ENCODE data around the gene JPH3. TPM values are rescaled to one million over a fixed set of nuclear protein-coding genes. Genes with fewer than 3 reads are reported as not detected.

The JPH3 gene
- total and polyA plus RNA-seq, 10 of the 15 experiments (the other 5 are each of a cell fraction or from before 2014, with no cell fraction given), result 0.05 TPM; not detected in 9

DNA sequence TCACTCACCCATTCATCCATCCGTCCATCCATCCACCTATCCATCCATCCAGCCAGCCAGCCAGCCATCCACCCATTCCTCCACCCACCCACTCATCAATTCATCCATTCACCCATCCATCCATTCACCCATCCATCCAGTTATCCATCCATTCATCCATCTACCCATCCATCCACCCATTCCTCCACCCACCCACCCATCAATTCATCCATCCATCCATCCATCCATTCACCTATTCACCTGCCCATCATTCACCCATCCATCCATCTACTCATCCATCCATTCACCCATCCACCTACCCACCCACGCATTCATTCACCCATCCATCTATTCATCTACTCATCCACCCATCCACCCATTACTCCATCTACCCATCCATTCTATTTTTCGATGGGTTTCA, 43.6 kb upstream of the JPH3 start:
- no peaks in the 10 kb centered on the region; the same call in 2 of the 3 replicates for H3K9me3 ChIP-seq (replicated peaks; ENCODE audit: control insufficient read depth, insufficient read depth, low read length)
- no peak for ATAC-seq
- H3K9ac ChIP-seq (ENCODE audit: control insufficient read depth, insufficient read depth, low read length), result no peak overlapping the region
- ChIA-PET RAD21 (ENCODE audit: unreplicated experiment) (no interaction called here), CTCF (no interaction called here), SMC1A (ENCODE audit: uncharacterized antibody, unreplicated experiment) (no interaction called here), POLR2A (no interaction called here)
- no peaks in the 10 kb centered on the region for H3K79me2 ChIP-seq (ENCODE audit: control insufficient read depth, insufficient read depth, low read length)
- in situ Hi-C loops (cut with MboI), result loop anchor here (10.0 kb wide), 1 partner anchor 316 kb away; no protein-coding TSS in a partner anchor
- intact Hi-C loops (cut with micrococcal nuclease; ENCODE audit: unreplicated experiment), result loop anchor here (10.0 kb wide), 1 partner anchor 206 kb away; the partner anchor contains the start of gene KLHDC4
- no peaks in the 10 kb centered on the region for H3K36me3 ChIP-seq (ENCODE audit: control insufficient read depth in 2 of 2, insufficient read depth in 2 of 2, low read length in 1 of 2)
- H3K4me2 ChIP-seq (ENCODE audit: control insufficient read depth, insufficient read depth), result no peak overlapping the region
- H3K27ac ChIP-seq (ENCODE audit: control insufficient read depth, insufficient read depth), result no peak overlapping the region
- DNase-seq (ENCODE audit: low read depth, low spot score), result no peak
- H3K4me3 ChIP-seq, result no peak overlapping the region
- WGBS (ENCODE audit: insufficient coverage, insufficient replicate concordance, low lambda C conversion rate, missing lambda C conversion rate), result 33% methylated on average over 3 of the region's 3 CpGs
- H3K27me3 ChIP-seq (replicated peaks in 1 of 2; ENCODE audit: control insufficient read depth in 2 of 2, insufficient read depth in 2 of 2, low read length in 1 of 2), result no peaks in the 10 kb centered on the region; a peak in 2 of 4 replicates
- FAIRE-seq, result no peak
- H4K20me1 ChIP-seq (ENCODE audit: control insufficient read depth, insufficient read depth), result no peaks in the 10 kb centered on the region
- no peaks in the 10 kb centered on the region for H3K4me1 ChIP-seq (ENCODE audit: control insufficient read depth, insufficient read depth, low read length)
- TF ChIP-seq IKZF2 (IDR thresholded peaks at IDR 0.05) (no peak), ZNF217 (IDR thresholded peaks at IDR 0.05) (no peak), RUNX3 (IDR thresholded peaks at IDR 0.05; ENCODE audit: low read length) (no peak), RELB (IDR thresholded peaks at IDR 0.05; ENCODE audit: low read depth) (no peak), NFYA (IDR thresholded peaks at IDR 0.05; ENCODE audit: borderline replicate concordance, low read depth, low read length) (no peak)
- no peak overlapping the region for H2AFZ ChIP-seq (ENCODE audit: control insufficient read depth, low read depth, low read length)
- no TSS peak for BruUV-seq (replicated peaks)

GRCh38 chr16:87559945-87560344, 42.4 kb upstream of the JPH3 start:
- RAD21 ChIA-PET (ENCODE audit: unreplicated experiment), result no interaction called here
- Histone ChIP-seq H2AFZ (ENCODE audit: control insufficient read depth, low read depth, low read length) (no peak overlapping the region), H3K9ac (ENCODE audit: control insufficient read depth, insufficient read depth, low read length) (no peak overlapping the region), H4K20me1 (ENCODE audit: control insufficient read depth, insufficient read depth) (no peaks in the 10 kb centered on the region), H3K36me3 (ENCODE audit: control insufficient read depth in 2 of 2, insufficient read depth in 2 of 2, low read length in 1 of 2) (no peaks in the 10 kb centered on the region), H3K4me1 (ENCODE audit: control insufficient read depth, insufficient read depth, low read length) (no peaks in the 10 kb centered on the region), H3K4me2 (ENCODE audit: control insufficient read depth, insufficient read depth) (no peak overlapping the region), H3K9me3 (replicated peaks; ENCODE audit: control insufficient read depth, insufficient read depth, low read length) (no peaks in the 10 kb centered on the region; the same call in 2 of the 3 replicates), H3K4me3 (no peak overlapping the region), H3K27me3 (replicated peaks in 1 of 2; ENCODE audit: control insufficient read depth in 2 of 2, insufficient read depth in 2 of 2, low read length in 1 of 2) (no peaks in the 10 kb centered on the region; a peak in 2 of 4 replicates), H3K27ac (ENCODE audit: control insufficient read depth, insufficient read depth) (no peak overlapping the region), H3K79me2 (ENCODE audit: control insufficient read depth, insufficient read depth, low read length) (no peaks in the 10 kb centered on the region)
- WGBS (ENCODE audit: insufficient coverage, insufficient replicate concordance, low lambda C conversion rate, missing lambda C conversion rate), result 53% methylated on average over 17 of the region's 17 CpGs
- DNase-seq (ENCODE audit: low read depth, low spot score), result no peak
- CTCF ChIA-PET, result no interaction called here
- POLR2A ChIA-PET, result no interaction called here
- SMC1A ChIA-PET (ENCODE audit: uncharacterized antibody, unreplicated experiment), result no interaction called here
- intact Hi-C loops (cut with micrococcal nuclease; ENCODE audit: unreplicated experiment) (loop anchor here (10.0 kb wide), 1 partner anchor 205 kb away; the partner anchor contains the start of gene KLHDC4), in situ Hi-C loops (cut with MboI) (loop anchor here (10.0 kb wide), 1 partner anchor 315 kb away; no protein-coding TSS in a partner anchor)
- no peak for ATAC-seq
- FAIRE-seq, result no peak
- no TSS peak for BruUV-seq (replicated peaks)
- TF ChIP-seq TARDBP (IDR thresholded peaks at IDR 0.05; ENCODE audit: borderline replicate concordance) (no peak), RB1 (IDR thresholded peaks at IDR 0.05; ENCODE audit: borderline replicate concordance) (no peak), FOS (IDR thresholded peaks at IDR 0.05; ENCODE audit: borderline replicate concordance, extremely low read depth, insufficient read length) (no peak), RAD51 (IDR thresholded peaks at IDR 0.05) (no peak), BCL11A (IDR thresholded peaks at IDR 0.05; ENCODE audit: low read depth, low read length) (no peak), ZNF384 (IDR thresholded peaks at IDR 0.05; ENCODE audit: borderline replicate concordance, low read depth, low read length) (no peak), PBX3 (IDR thresholded peaks at IDR 0.05; ENCODE audit: insufficient replicate concordance, low read depth, low read length) (no peak)

Data from GM12878 (cell line).